H1 (cell line): Measurements from ENCODE around the gene NEFH. TPM values are rescaled to one million over a fixed set of nuclear protein-coding genes. Genes with fewer than 3 reads are reported as not detected.

Source experiments
- CTCF ChIA-PET: fragments of 300-600 bp; sonication (Branson Sonifier 250); formaldehyde crosslinking; loops from one replicate; lab custom pipeline; 2021; ENCODE audit not compliant: partially characterized antibody; lab: Charles Lee
- POLR2A ChIA-PET: fragments of 300-600 bp; sonication (Branson Sonifier 250); formaldehyde crosslinking; loops from one replicate; lab custom pipeline; 2021; ENCODE audit warnings: inconsistent platforms; ENCODE audit not compliant: partially characterized antibody; lab: Charles Lee
- DNase-seq, 2 experiments: peaks; one replicate each; pipeline versions ENCODE4 v3.0.0 to v3.0.0-alpha.2; 2010 to 2022; ENCODE audit warnings: low spot score in 2 of 2, low read depth in 1 of 2, mixed read lengths in 1 of 2
- FAIRE-seq: peaks from 2 replicates; lab custom pipeline; 2011; peaks lifted over from hg19 to GRCh38; lab: Jason Lieb, UNC
- H2AFZ ChIP-seq: 2 replicates; pipeline ENCODE4 v1.8.1; 2012; ENCODE audit warnings: low read length, inconsistent platforms
- H2AK5ac ChIP-seq: 2 replicates; pipeline ENCODE4 v1.6.1; 2013; ENCODE audit warnings: low read depth, low read length
- H2BK120ac ChIP-seq: replicated peaks from 2 replicates; pipeline ENCODE3; 2013; ENCODE audit warnings: low read depth, low read length, inconsistent platforms
- H2BK12ac ChIP-seq: 2 replicates; pipeline ENCODE4 v1.6.1; 2013; ENCODE audit warnings: low read depth, low read length
- H2BK15ac ChIP-seq: 2 replicates; pipeline ENCODE4 v1.6.1; 2013; ENCODE audit warnings: low read length
- H2BK20ac ChIP-seq: 2 replicates; pipeline ENCODE4 v1.6.1; 2013; ENCODE audit warnings: low read length
- H2BK5ac ChIP-seq: 2 replicates; pipeline ENCODE4 v1.6.1; 2013; ENCODE audit warnings: low read depth, low read length
- H3K14ac ChIP-seq: 2 replicates; pipeline ENCODE4 v1.6.1; 2013; ENCODE audit warnings: inconsistent platforms; ENCODE audit not compliant: insufficient read length
- H3K18ac ChIP-seq: 2 replicates; pipeline ENCODE4 v1.6.1; 2013; ENCODE audit warnings: low read length; ENCODE audit errors: extremely low read depth
- H3K23ac ChIP-seq: 2 replicates; pipeline ENCODE4 v1.6.1; 2013; ENCODE audit warnings: inconsistent platforms; ENCODE audit not compliant: insufficient read length
- H3K23me2 ChIP-seq: 2 replicates; pipeline ENCODE4 v1.6.1; 2013; ENCODE audit warnings: low read depth, low read length
- H3K27ac ChIP-seq: 2 replicates; pipeline ENCODE4 v1.6.1; 2011; ENCODE audit warnings: low read depth, low read length, inconsistent platforms
- H3K27me3 ChIP-seq, 4 experiments: replicated peaks in 1 of 4; 1 replicate in 1 of 4; 2 replicates in 3 of 4; pipeline versions ENCODE4 v1.6.1 to v1.8.1; 2011 to 2013; ENCODE audit warnings: low read length in 3 of 4, mild to moderate bottlenecking in 3 of 4, inconsistent platforms in 2 of 4, mixed read lengths in 2 of 4, moderate library complexity in 1 of 4; ENCODE audit not compliant: control insufficient read depth in 3 of 4, insufficient read depth in 3 of 4; ENCODE audit errors: extremely low read depth in 1 of 4
- H3K36me3 ChIP-seq, 4 experiments: 2 replicates each; pipeline versions ENCODE4 v1.6.1 to v1.8.1; 2011 to 2013; ENCODE audit warnings: mild to moderate bottlenecking in 4 of 4, low read length in 3 of 4, moderate library complexity in 2 of 4, control low read depth in 1 of 4, inconsistent platforms in 1 of 4; ENCODE audit not compliant: insufficient read depth in 4 of 4, control insufficient read depth in 2 of 4
- H3K4ac ChIP-seq: replicated peaks from 2 replicates; pipeline ENCODE3; 2013; ENCODE audit warnings: low read length, low read depth, mixed read lengths, inconsistent platforms; ENCODE audit not compliant: insufficient read length
- H3K4me1 ChIP-seq, 4 experiments: replicated peaks in 1 of 4; 1 replicate in 1 of 4; 2 replicates in 3 of 4; pipeline versions ENCODE4 v1.6.1 to v1.8.1; 2011 to 2013; ENCODE audit warnings: low read length in 3 of 4, inconsistent platforms in 2 of 4, mixed read lengths in 1 of 4; ENCODE audit not compliant: insufficient read depth in 4 of 4, control insufficient read depth in 3 of 4
- H3K4me2 ChIP-seq, 2 experiments: 2 replicates each; pipeline versions ENCODE4 v1.6.1 to v1.8.1; 2011 to 2013; ENCODE audit warnings: low read depth in 2 of 2, low read length in 2 of 2, control low read depth in 1 of 2, inconsistent platforms in 1 of 2, mild to moderate bottlenecking in 1 of 2; ENCODE audit not compliant: insufficient read depth in 1 of 2
- H3K4me3 ChIP-seq, 4 experiments: fragments of 200-600, 300-600 bp in 1 of 4; sonication (generic), shearing (Covaris generic), sonication (Bioruptor Twin) in 1 of 4; 2 replicates each; pipeline versions ENCODE4 v1.5.1 to v1.8.1; 2011 to 2016; ENCODE audit warnings: low read length in 4 of 4, low read depth in 3 of 4, control low read depth in 2 of 4, inconsistent platforms in 2 of 4, mild to moderate bottlenecking in 2 of 4, mixed read lengths in 1 of 4, moderate library complexity in 1 of 4; ENCODE audit not compliant: insufficient read depth in 2 of 4; ENCODE audit errors: extremely low read depth in 1 of 4
- H3K56ac ChIP-seq: replicated peaks from 2 replicates; pipeline ENCODE3; 2013; ENCODE audit warnings: low read depth, mild to moderate bottlenecking, mixed read lengths, low read length, inconsistent platforms; ENCODE audit not compliant: insufficient read length
- H3K79me1 ChIP-seq: 2 replicates; pipeline ENCODE4 v1.6.1; 2013; ENCODE audit warnings: low read depth, low read length, control low read depth
- H3K79me2 ChIP-seq, 2 experiments: 2 replicates each; pipeline versions ENCODE4 v1.6.1 to v1.8.1; 2012 to 2013; ENCODE audit warnings: low read length in 2 of 2, mild to moderate bottlenecking in 2 of 2, inconsistent platforms in 1 of 2; ENCODE audit not compliant: insufficient read depth in 2 of 2, control insufficient read depth in 1 of 2
- H3K9ac ChIP-seq, 4 experiments: replicated peaks in 1 of 4; 1 replicate in 1 of 4; 2 replicates in 3 of 4; pipeline versions ENCODE4 v1.6.1 to v1.8.1; 2011 to 2013; ENCODE audit warnings: low read depth in 3 of 4, low read length in 3 of 4, control low read depth in 2 of 4, mild to moderate bottlenecking in 2 of 4, moderate library complexity in 2 of 4, inconsistent platforms in 1 of 4; ENCODE audit errors: extremely low read depth in 1 of 4
- H3K9me3 ChIP-seq, 2 experiments: 2 replicates each; pipeline versions ENCODE4 v1.6.1 to v1.8.1; 2012 to 2013; ENCODE audit warnings: mild to moderate bottlenecking in 2 of 2, moderate library complexity in 2 of 2, control low read depth in 1 of 2, inconsistent platforms in 1 of 2, low read depth in 1 of 2, low read length in 1 of 2, mixed read lengths in 1 of 2; ENCODE audit not compliant: insufficient read depth in 2 of 2
- H4K20me1 ChIP-seq, 2 experiments: replicated peaks in 1 of 2; 2 replicates each; pipeline versions ENCODE3 to v1.8.1; 2011 to 2013; ENCODE audit warnings: inconsistent platforms in 2 of 2, low read length in 2 of 2, mild to moderate bottlenecking in 1 of 2; ENCODE audit not compliant: insufficient read depth in 2 of 2, control insufficient read depth in 1 of 2
- H4K5ac ChIP-seq: 2 replicates; pipeline ENCODE4 v1.6.1; 2013; ENCODE audit warnings: low read length, low read depth, mixed read lengths, inconsistent platforms; ENCODE audit not compliant: insufficient read length
- H4K8ac ChIP-seq: 2 replicates; pipeline ENCODE4 v1.8.0; 2013; ENCODE audit warnings: mild to moderate bottlenecking, moderate library complexity, low read length, inconsistent platforms; ENCODE audit not compliant: insufficient read depth; ENCODE audit errors: extremely low read depth
- H4K91ac ChIP-seq: replicated peaks from 2 replicates; pipeline ENCODE3; 2013; ENCODE audit warnings: low read length, mixed read lengths, inconsistent platforms; ENCODE audit not compliant: insufficient read length
- CBX5 ChIP-seq: fragments of 300-800, 300-1000 bp; sonication (generic); IDR thresholded peaks from 2 replicates; pipeline ENCODE4 v1.7.1; 2016; ENCODE audit warnings: antibody characterized with exemption, low read length, low read depth
- NRF1 ChIP-seq: IDR thresholded peaks from 2 replicates; pipeline ENCODE4 v1.6.1; 2011; ENCODE audit warnings: mild to moderate bottlenecking, low read depth, low read length, improper control_type of control experiment
- POLR2A ChIP-seq, 2 experiments: IDR thresholded peaks; 1 replicate in 1 of 2; 2 replicates in 1 of 2; pipeline ENCODE4 v1.6.1; 2011; ENCODE audit warnings: low read depth in 2 of 2, low read length in 2 of 2, mild to moderate bottlenecking in 2 of 2; ENCODE audit errors: control extremely low read depth in 1 of 2
- SIRT6 ChIP-seq: IDR thresholded peaks from one replicate; pipeline ENCODE4 v1.7.1; 2012; ENCODE audit warnings: low read length, inconsistent platforms
- SP2 ChIP-seq: IDR thresholded peaks from 2 replicates; pipeline ENCODE4 v1.6.1; 2012; ENCODE audit warnings: mild to moderate bottlenecking, low read length, inconsistent platforms
- SRF ChIP-seq: IDR thresholded peaks from 2 replicates; pipeline ENCODE4 v1.6.1; 2011; ENCODE audit warnings: mild to moderate bottlenecking, low read depth, low read length, moderate library complexity
- WGBS, 2 experiments: shearing (Covaris generic) in 1 of 2; methylation state at CpG; one replicate each; pipeline versions ENCODE4 v1.1.6 to v1.1.7; 2013 to 2015; ENCODE audit warnings: low lambda C conversion rate in 2 of 2, mixed read lengths in 2 of 2, inconsistent platforms in 1 of 2, low coverage in 1 of 2, missing lambda C conversion rate in 1 of 2; ENCODE audit not compliant: insufficient replicate concordance in 2 of 2, insufficient coverage in 1 of 2, insufficient read length in 1 of 2; ENCODE audit errors: extremely low coverage in 1 of 2, missing lambda C conversion rate in 1 of 2; 5-methylcytosine and 5-hydroxymethylcytosine counted together
- polyA plus RNA-seq, 7 experiments: library from polyadenylated mRNA; depleted of rRNA in 3 of 7; stranded (reverse) in 5 of 7; unstranded in 2 of 7; fragments of >200 nt in 5 of 7; fragments of 200-250 nt in 2 of 7; gene quantifications; 1 replicate in 5 of 7; 2 replicates in 1 of 7; 4 replicates in 1 of 7; pipeline versions ENCODE4 v1.2.1 to v1.2.3, GENCODE V29; 2011 to 2013; ENCODE audit warnings: missing spikeins in 2 of 7, mixed read lengths in 2 of 7
- total RNA-seq: library from RNA; stranded (reverse); fragmentation: NEBNext Ultra II Directional; extraction: Animal tissue kit (Norgen Biotek cat#: 25700); gene quantifications from 2 replicates; pipeline ENCODE4 v1.2.1, GENCODE V29; 2021
- TF ChIP-seq, protein P1 (sequence below): IDR thresholded peaks from 2 replicates; pipeline ENCODE4 v1.6.1; 2011; ENCODE audit warnings: low read depth, mild to moderate bottlenecking, low read length; ENCODE audit not compliant: insufficient read depth
- TF ChIP-seq, protein P2 (sequence below), 3 experiments: IDR thresholded peaks; 1 replicate in 2 of 3; 2 replicates in 1 of 3; pipeline versions ENCODE4 v1.5.1 to v1.6.1; 2011; ENCODE audit warnings: low read length in 3 of 3, mild to moderate bottlenecking in 3 of 3, inconsistent platforms in 2 of 3, low read depth in 1 of 3, moderate library complexity in 1 of 3; ENCODE audit not compliant: insufficient read depth in 1 of 3; ENCODE audit errors: control extremely low read depth in 1 of 3

NEFH gene
- total and polyA plus RNA-seq, 2 of the 8 experiments (the other 6 are each of a cell fraction or from before 2014, with no cell fraction given) = 0.57 to 2.3 TPM

GRCh38 chr22:29443452-29443851 lies 36.6 kb upstream of the NEFH start:
- Histone ChIP-seq H2BK12ac (no peak overlapping the region; the same call in 1 of the 2 replicates), H3K27ac (no peak overlapping the region), H2AFZ (no peak overlapping the region), H4K8ac (no peak overlapping the region), H3K9me3 (no peaks in the 10 kb centered on the region), H3K79me2 (no peaks in the 10 kb centered on the region), H3K4ac (no peak overlapping the region), H2BK5ac (no peak overlapping the region), H3K23me2 (no peaks in the 10 kb centered on the region), H3K4me1 (no peaks in the 10 kb centered on the region; a peak in 2 of 7 replicates), H2BK120ac (no peak overlapping the region), H4K20me1 (peaks cover 0 to 2% of the 10 kb centered on the region in 2 experiments), H2BK20ac (no peak overlapping the region), H2BK15ac (no peak overlapping the region), H3K4me2 (no peak overlapping the region), H3K36me3 (no peaks in the 10 kb centered on the region), H3K23ac (no peak overlapping the region), H3K9ac (no peak overlapping the region), H3K27me3 (no peaks in the 10 kb centered on the region), H3K14ac (no peak overlapping the region), H3K56ac (no peak overlapping the region), H2AK5ac (no peak overlapping the region), H4K91ac (no peak overlapping the region), H3K18ac (no peak overlapping the region), H3K4me3 (no peak overlapping the region), H3K79me1 (no peaks in the 10 kb centered on the region), H4K5ac (no peak overlapping the region)
- WGBS, 2 experiments = 69% methylated on average over 6 of the region's 6 CpGs; no CpG with 5 or more reads in 1 of the 2 experiments
- FAIRE-seq (no peak), DNase-seq (no peak)
- CTCF ChIA-PET = no interaction called here
- POLR2A ChIA-PET = no interaction called here
- TF ChIP-seq, protein P1, sequence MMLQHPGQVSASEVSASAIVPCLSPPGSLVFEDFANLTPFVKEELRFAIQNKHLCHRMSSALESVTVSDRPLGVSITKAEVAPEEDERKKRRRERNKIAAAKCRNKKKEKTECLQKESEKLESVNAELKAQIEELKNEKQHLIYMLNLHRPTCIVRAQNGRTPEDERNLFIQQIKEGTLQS = no peak
- TF ChIP-seq SRF = no peak
- TF ChIP-seq SP2 = no peak
- no peak for TF ChIP-seq POLR2A (IDR thresholded peaks at IDR 0.05; ENCODE audit: control extremely low read depth in 1 of 2, low read depth in 2 of 2, low read length in 2 of 2)
- TF ChIP-seq CBX5 = no peak
- TF ChIP-seq, protein P2, sequence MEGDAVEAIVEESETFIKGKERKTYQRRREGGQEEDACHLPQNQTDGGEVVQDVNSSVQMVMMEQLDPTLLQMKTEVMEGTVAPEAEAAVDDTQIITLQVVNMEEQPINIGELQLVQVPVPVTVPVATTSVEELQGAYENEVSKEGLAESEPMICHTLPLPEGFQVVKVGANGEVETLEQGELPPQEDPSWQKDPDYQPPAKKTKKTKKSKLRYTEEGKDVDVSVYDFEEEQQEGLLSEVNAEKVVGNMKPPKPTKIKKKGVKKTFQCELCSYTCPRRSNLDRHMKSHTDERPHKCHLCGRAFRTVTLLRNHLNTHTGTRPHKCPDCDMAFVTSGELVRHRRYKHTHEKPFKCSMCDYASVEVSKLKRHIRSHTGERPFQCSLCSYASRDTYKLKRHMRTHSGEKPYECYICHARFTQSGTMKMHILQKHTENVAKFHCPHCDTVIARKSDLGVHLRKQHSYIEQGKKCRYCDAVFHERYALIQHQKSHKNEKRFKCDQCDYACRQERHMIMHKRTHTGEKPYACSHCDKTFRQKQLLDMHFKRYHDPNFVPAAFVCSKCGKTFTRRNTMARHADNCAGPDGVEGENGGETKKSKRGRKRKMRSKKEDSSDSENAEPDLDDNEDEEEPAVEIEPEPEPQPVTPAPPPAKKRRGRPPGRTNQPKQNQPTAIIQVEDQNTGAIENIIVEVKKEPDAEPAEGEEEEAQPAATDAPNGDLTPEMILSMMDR (IDR thresholded peaks at IDR 0.05; ENCODE audit: control extremely low read depth in 1 of 3, insufficient read depth in 1 of 3, low read depth in 1 of 3, low read length in 3 of 3) = no peak
- no peak for TF ChIP-seq SIRT6
- TF ChIP-seq NRF1 = no peak
